Astrocyte (in vitro differentiated cells and primary cell): ENCODE measurements around the gene ANKH. TPM values are rescaled to one million over a fixed set of nuclear protein-coding genes. Genes with fewer than 3 reads are reported as not detected.

Experiments used
- DNase-seq: peaks from one replicate; pipeline ENCODE4 v3.0.0-alpha.2; 2010; ENCODE audit warnings: low read depth
- FAIRE-seq: peaks from 2 replicates; lab custom pipeline; 2011; peaks lifted over from hg19 to GRCh38; lab: Jason Lieb, UNC
- H2AFZ ChIP-seq: 2 replicates; pipeline ENCODE4 v1.6.0; 2012; ENCODE audit warnings: low read depth, low read length, inconsistent platforms
- H3K27ac ChIP-seq: 2 replicates; pipeline ENCODE4 v1.5.1; 2011; ENCODE audit warnings: low read depth, low read length, inconsistent platforms
- H3K27me3 ChIP-seq: 2 replicates; pipeline ENCODE4 v1.6.0; 2011; ENCODE audit warnings: low read length, inconsistent platforms; ENCODE audit not compliant: insufficient read depth
- H3K36me3 ChIP-seq: 2 replicates; pipeline ENCODE4 v1.5.1; 2011; ENCODE audit warnings: low read length, inconsistent platforms; ENCODE audit not compliant: insufficient read depth
- H3K4me1 ChIP-seq: 2 replicates; pipeline ENCODE4 v1.5.1; 2011; ENCODE audit warnings: low read length, inconsistent platforms; ENCODE audit not compliant: insufficient read depth
- H3K4me2 ChIP-seq: 2 replicates; pipeline ENCODE4 v1.6.0; 2012; ENCODE audit warnings: low read length, inconsistent platforms
- H3K4me3 ChIP-seq: 2 replicates; pipeline ENCODE4 v1.5.1; 2011; ENCODE audit warnings: low read depth, mild to moderate bottlenecking, low read length, inconsistent platforms; ENCODE audit not compliant: insufficient read depth
- H3K79me2 ChIP-seq: 2 replicates; pipeline ENCODE4 v1.6.0; 2012; ENCODE audit warnings: mild to moderate bottlenecking, low read length, inconsistent platforms; ENCODE audit not compliant: insufficient read depth
- H3K9ac ChIP-seq: 2 replicates; pipeline ENCODE4 v1.6.0; 2012; ENCODE audit warnings: mild to moderate bottlenecking, low read length, inconsistent platforms
- H3K9me3 ChIP-seq: 2 replicates; pipeline ENCODE4 v1.5.1; 2012; ENCODE audit warnings: low read depth, mild to moderate bottlenecking, low read length, inconsistent platforms; ENCODE audit not compliant: insufficient read depth
- H4K20me1 ChIP-seq: 2 replicates; pipeline ENCODE4 v1.6.0; 2012; ENCODE audit warnings: low read length, inconsistent platforms; ENCODE audit not compliant: insufficient read depth
- H3K27ac Mint-ChIP-seq: one replicate; pipeline ENCODE4 v1.8.0; 2021; ENCODE audit warnings: mild to moderate bottlenecking, mixed read lengths; ENCODE audit not compliant: unreplicated experiment
- H3K27me3 Mint-ChIP-seq: one replicate; pipeline ENCODE4 v1.8.0; 2021; ENCODE audit warnings: low read depth, mixed read lengths; ENCODE audit not compliant: unreplicated experiment
- H3K36me3 Mint-ChIP-seq: one replicate; pipeline ENCODE4 v1.8.0; 2021; ENCODE audit warnings: low read depth, mixed read lengths; ENCODE audit not compliant: unreplicated experiment
- H3K4me1 Mint-ChIP-seq: one replicate; pipeline ENCODE4 v1.8.0; 2021; ENCODE audit warnings: low read depth, mixed read lengths; ENCODE audit not compliant: unreplicated experiment
- H3K4me3 Mint-ChIP-seq: one replicate; pipeline ENCODE4 v1.8.0; 2021; ENCODE audit warnings: mild to moderate bottlenecking, moderate library complexity, mixed read lengths; ENCODE audit not compliant: unreplicated experiment
- H3K9me3 Mint-ChIP-seq: one replicate; pipeline ENCODE4 v1.8.0; 2021; ENCODE audit warnings: mild to moderate bottlenecking, mixed read lengths; ENCODE audit not compliant: unreplicated experiment
- CTCF ChIP-seq: IDR thresholded peaks from 2 replicates; pipeline ENCODE4 v1.5.1; 2011; ENCODE audit warnings: low read depth, mild to moderate bottlenecking, inconsistent platforms, low read length, moderate library complexity; ENCODE audit not compliant: insufficient read depth
- EZH2 ChIP-seq: IDR thresholded peaks from 2 replicates; pipeline ENCODE4 v1.6.1; 2012; ENCODE audit warnings: mild to moderate bottlenecking, low read length, inconsistent platforms; ENCODE audit not compliant: insufficient read depth
- total RNA-seq: library from RNA; stranded (reverse); gene quantifications from 2 replicates; pipeline ENCODE4 v1.2.1, GENCODE V29; 2021

The ANKH gene
- total RNA-seq, 1 donor from 2014 or later: 15.8 TPM

DNA sequence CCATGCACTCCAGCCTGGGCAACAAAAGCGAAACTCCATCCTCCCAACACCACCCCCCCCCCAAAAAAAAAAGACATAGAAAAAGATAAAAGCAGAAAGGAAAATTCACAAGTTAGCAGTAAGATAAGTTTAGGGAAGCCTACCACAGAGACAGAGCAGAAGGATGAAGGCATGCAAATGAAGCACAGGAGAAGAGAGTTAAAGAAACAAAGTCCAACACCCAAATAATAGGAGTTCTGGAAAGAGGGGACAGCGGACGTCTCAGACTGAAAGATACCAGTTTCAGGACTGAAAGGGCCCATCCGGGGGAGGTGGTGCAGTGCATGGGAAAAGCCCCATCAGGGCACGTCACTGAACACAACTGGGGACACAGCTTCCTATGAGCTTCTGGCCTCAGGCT, 152.8 kb downstream of the ANKH start:
- Mint-ChIP-seq H3K4me3 (no peak overlapping the region), H3K27me3 (no peaks in the 10 kb centered on the region), H3K4me1 (peaks cover 28% of the 10 kb centered on the region), H3K27ac (no peak overlapping the region), H3K36me3 (peaks cover 21% of the 10 kb centered on the region), H3K9me3 (no peaks in the 10 kb centered on the region)
- no peak overlapping the region for H3K27ac ChIP-seq
- H3K9ac ChIP-seq: no peak overlapping the region
- H3K4me2 ChIP-seq: no peak overlapping the region
- FAIRE-seq: no peak
- no peak overlapping the region for H2AFZ ChIP-seq
- H4K20me1 ChIP-seq: no peaks in the 10 kb centered on the region
- H3K4me1 ChIP-seq: peaks cover 9% of the 10 kb centered on the region
- no peak overlapping the region for H3K4me3 ChIP-seq
- H3K79me2 ChIP-seq: no peaks in the 10 kb centered on the region
- no peaks in the 10 kb centered on the region for H3K27me3 ChIP-seq
- DNase-seq: no peak
- TF ChIP-seq CTCF (no peak), EZH2 (no peak)
- no peaks in the 10 kb centered on the region for H3K9me3 ChIP-seq
- H3K36me3 ChIP-seq: peaks cover 8% of the 10 kb centered on the region

GRCh38 chr5:14716755-14717752, 154.5 kb downstream of the ANKH start:
- H3K4me1 ChIP-seq: peaks cover 9% of the 10 kb centered on the region
- DNase-seq: no peak
- FAIRE-seq: no peak
- Mint-ChIP-seq H3K9me3 (no peaks in the 10 kb centered on the region), H3K36me3 (peaks cover 34% of the 10 kb centered on the region), H3K4me3 (no peak overlapping the region), H3K4me1 (peaks cover 24% of the 10 kb centered on the region), H3K27ac (no peak overlapping the region), H3K27me3 (no peaks in the 10 kb centered on the region)
- H3K36me3 ChIP-seq: peaks cover 12% of the 10 kb centered on the region
- H3K9me3 ChIP-seq: no peaks in the 10 kb centered on the region
- H3K27ac ChIP-seq: no peak overlapping the region
- no peaks in the 10 kb centered on the region for H3K27me3 ChIP-seq
- no peak overlapping the region for H3K4me2 ChIP-seq
- no peaks in the 10 kb centered on the region for H4K20me1 ChIP-seq
- H3K4me3 ChIP-seq: no peak overlapping the region
- no peaks in the 10 kb centered on the region for H3K79me2 ChIP-seq
- H2AFZ ChIP-seq: no peak overlapping the region
- TF ChIP-seq CTCF: no peak
- no peak for TF ChIP-seq EZH2
- H3K9ac ChIP-seq: no peak overlapping the region

DNA sequence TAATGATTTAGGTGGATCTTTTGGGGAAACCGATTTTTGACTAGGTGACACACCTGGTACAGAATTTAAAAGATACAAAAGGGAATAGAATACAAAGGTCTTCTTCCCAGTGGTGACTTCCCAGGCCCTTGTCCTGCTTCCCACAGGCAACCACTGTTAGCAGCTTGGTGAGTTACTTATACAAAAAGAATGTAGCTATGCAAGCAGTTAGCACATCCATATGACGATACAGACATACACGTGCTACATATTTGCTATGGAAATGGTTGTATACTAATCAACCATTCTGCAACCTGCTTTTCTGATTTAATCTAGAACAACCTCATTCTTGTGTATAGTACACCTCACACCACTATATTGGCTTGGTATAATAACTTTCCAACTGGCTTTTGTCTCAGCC, 156.1 kb downstream of the ANKH start:
- Mint-ChIP-seq H3K9me3 (no peaks in the 10 kb centered on the region), H3K4me3 (no peak overlapping the region), H3K27me3 (no peaks in the 10 kb centered on the region), H3K4me1 (peaks cover 18% of the 10 kb centered on the region), H3K36me3 (peaks cover 48% of the 10 kb centered on the region), H3K27ac (no peak overlapping the region)
- Histone ChIP-seq H3K79me2 (no peaks in the 10 kb centered on the region), H3K4me2 (no peak overlapping the region), H3K4me3 (no peak overlapping the region), H3K9ac (no peak overlapping the region), H3K27me3 (no peaks in the 10 kb centered on the region), H3K27ac (no peak overlapping the region), H2AFZ (no peak overlapping the region), H3K36me3 (peaks cover 14% of the 10 kb centered on the region), H3K9me3 (no peaks in the 10 kb centered on the region), H4K20me1 (no peaks in the 10 kb centered on the region), H3K4me1 (peaks cover 4% of the 10 kb centered on the region)
- FAIRE-seq (no peak), DNase-seq (peak; percentile 19)
- no peak for TF ChIP-seq CTCF
- no peak for TF ChIP-seq EZH2
